IMR-90 (cell line): ENCODE measurements around the gene KRT32.

ENCODE experiments used
- BHLHE40 ChIP-seq: fragments of 150-350 bp; IDR thresholded peaks from 2 replicates; pipeline ENCODE4 v1.6.1; 2016; ENCODE audit warnings: mild to moderate bottlenecking, low read depth, low read length
- CHD1 ChIP-seq: IDR thresholded peaks from 2 replicates; pipeline ENCODE4 v1.6.1; 2012; ENCODE audit warnings: low read depth, low read length, improper control_type of control experiment
- CTCF ChIP-seq: conservative IDR thresholded peaks from 2 replicates; pipeline ENCODE4 v1.5.1; 2012; ENCODE audit warnings: mild to moderate bottlenecking, low read depth, low read length, improper control_type of control experiment
- MAFK ChIP-seq: IDR thresholded peaks from 2 replicates; pipeline ENCODE4 v1.6.1; 2012; ENCODE audit warnings: low read depth, low read length, improper control_type of control experiment
- MXI1 ChIP-seq: IDR thresholded peaks from 2 replicates; pipeline ENCODE4 v1.6.1; 2012; ENCODE audit warnings: low read depth, mild to moderate bottlenecking, low read length, moderate library complexity, borderline replicate concordance
- POLR2A ChIP-seq: IDR thresholded peaks from 2 replicates; pipeline ENCODE4 v1.6.1; 2012; ENCODE audit warnings: mild to moderate bottlenecking, low read depth, low read length
- RAD21 ChIP-seq: IDR thresholded peaks from 2 replicates; pipeline ENCODE4 v1.6.1; 2012; ENCODE audit warnings: low read length, improper control_type of control experiment
- RFX5 ChIP-seq: IDR thresholded peaks from 2 replicates; pipeline ENCODE4 v1.8.0; 2012; ENCODE audit warnings: low read depth, mild to moderate bottlenecking, low read length, moderate library complexity
- SMC3 ChIP-seq: fragments of 150-350 bp; IDR thresholded peaks from 2 replicates; pipeline ENCODE4 v1.6.1; 2016; ENCODE audit warnings: low read depth, mild to moderate bottlenecking, antibody characterized with exemption, low read length, moderate library complexity
- USF2 ChIP-seq: fragments of 150-350 bp; IDR thresholded peaks from 2 replicates; pipeline ENCODE4 v1.6.1; 2017; ENCODE audit warnings: mild to moderate bottlenecking, antibody characterized with exemption, low read length, low read depth

GRCh38 chr17:41439375-41439774 lies 27.8 kb downstream of the KRT32 start:
- TF ChIP-seq MAFK = no peak
- no peak for TF ChIP-seq CTCF
- TF ChIP-seq USF2 = no peak
- no peak for TF ChIP-seq MXI1
- TF ChIP-seq SMC3 = no peak
- no peak for TF ChIP-seq RFX5
- no peak for TF ChIP-seq CHD1
- no peak for TF ChIP-seq POLR2A
- TF ChIP-seq BHLHE40 = no peak
- no peak for TF ChIP-seq RAD21
